IMR-90 (cell line): Measurements from ENCODE around the gene CTRB2. TPM values are rescaled to one million over a fixed set of nuclear protein-coding genes. Genes with fewer than 3 reads are reported as not detected.

ENCODE experiments used
- ATAC-seq: fragments of 200-7000 bp; cut with Tn5 transposase; 2 replicates; pipeline ENCODE4 v1.9.1; 2020; ENCODE audit warnings: low read depth, mild to moderate bottlenecking, moderate library complexity
- BruUV-seq: library from RNA; stranded (reverse); fragments of 400-500 nt; replicated peaks from 2 replicates; lab custom pipeline; 2021; lab: Mats Ljungman, UMichigan
- CTCF ChIA-PET: fragments of 300-600 bp; formaldehyde crosslinking; extraction: SDS; loops from one replicate; lab custom pipeline; 2021; ENCODE audit warnings: antibody characterized with exemption; lab: Yijun Ruan, JAX
- POLR2A ChIA-PET: fragments of 300-600 bp; sonication (Branson Sonifier 250); formaldehyde crosslinking; loops from one replicate; lab custom pipeline; 2022; ENCODE audit warnings: antibody characterized with exemption; ENCODE audit not compliant: unreplicated experiment; lab: Charles Lee
- DNase-seq: peaks from one replicate; pipeline ENCODE4 v3.0.0; 2013
- H2AFZ ChIP-seq: replicated peaks from 2 replicates; pipeline ENCODE3; 2013; ENCODE audit warnings: low read length, mild to moderate bottlenecking; ENCODE audit not compliant: poor library complexity
- H2AK5ac ChIP-seq: 2 replicates; pipeline ENCODE4 v1.6.1; 2013; ENCODE audit warnings: low read depth, low read length, inconsistent platforms
- H2AK9ac ChIP-seq: replicated peaks from 2 replicates; pipeline ENCODE3; 2013; ENCODE audit warnings: mild to moderate bottlenecking, low read depth, low read length, moderate library complexity; ENCODE audit not compliant: poor library complexity
- H2BK120ac ChIP-seq: 2 replicates; pipeline ENCODE4 v1.6.1; 2013; ENCODE audit warnings: low read depth, low read length, inconsistent platforms
- H2BK15ac ChIP-seq: 3 replicates; pipeline ENCODE4 v1.6.1; 2013; ENCODE audit warnings: low read depth, low read length, inconsistent platforms
- H2BK20ac ChIP-seq: 2 replicates; pipeline ENCODE4 v1.6.1; 2013; ENCODE audit warnings: low read depth, mild to moderate bottlenecking, inconsistent platforms, low read length, moderate library complexity
- H2BK5ac ChIP-seq: 2 replicates; pipeline ENCODE4 v1.6.1; 2013; ENCODE audit warnings: mild to moderate bottlenecking, low read depth, low read length, inconsistent platforms; ENCODE audit not compliant: poor library complexity, severe bottlenecking
- H3K14ac ChIP-seq: replicated peaks from 2 replicates; pipeline ENCODE4 v1.6.1; 2013; ENCODE audit warnings: low read depth, low read length, inconsistent platforms
- H3K18ac ChIP-seq: 2 replicates; pipeline ENCODE4 v1.6.1; 2013; ENCODE audit warnings: low read depth, low read length, control low read depth
- H3K23ac ChIP-seq: 2 replicates; pipeline ENCODE4 v1.6.1; 2013; ENCODE audit warnings: low read depth, low read length, inconsistent platforms
- H3K27ac ChIP-seq: 2 replicates; pipeline ENCODE4 v1.5.1; 2013; ENCODE audit warnings: mild to moderate bottlenecking, control low read depth, low read length; ENCODE audit not compliant: insufficient read depth
- H3K27me3 ChIP-seq: 2 replicates; pipeline ENCODE4 v1.6.1; 2013; ENCODE audit warnings: low read length; ENCODE audit not compliant: control insufficient read depth, insufficient read depth
- H3K36me3 ChIP-seq: 2 replicates; pipeline ENCODE4 v1.6.1; 2013; ENCODE audit warnings: low read length, mixed read lengths; ENCODE audit not compliant: control insufficient read depth, insufficient read depth
- H3K4ac ChIP-seq: 2 replicates; pipeline ENCODE4 v1.6.1; 2013; ENCODE audit warnings: low read depth, low read length, inconsistent platforms
- H3K4me1 ChIP-seq: 2 replicates; pipeline ENCODE4 v1.6.1; 2013; ENCODE audit warnings: low read length, mixed read lengths; ENCODE audit not compliant: control insufficient read depth, insufficient read depth
- H3K4me2 ChIP-seq: 2 replicates; pipeline ENCODE4 v1.6.1; 2013; ENCODE audit warnings: low read depth, mild to moderate bottlenecking, control low read depth, low read length, moderate library complexity
- H3K4me3 ChIP-seq: 2 replicates; pipeline ENCODE4 v1.5.1; 2013; ENCODE audit warnings: low read depth, mild to moderate bottlenecking, control low read depth, low read length, moderate library complexity; ENCODE audit not compliant: insufficient read depth
- H3K56ac ChIP-seq: 2 replicates; pipeline ENCODE4 v1.6.1; 2013; ENCODE audit warnings: low read length, inconsistent platforms; ENCODE audit not compliant: insufficient read depth; ENCODE audit errors: extremely low read depth
- H3K79me1 ChIP-seq, 2 experiments: 2 replicates each; pipeline ENCODE4 v1.6.1; 2013; ENCODE audit warnings: low read length in 2 of 2, inconsistent platforms in 1 of 2, low read depth in 1 of 2
- H3K9ac ChIP-seq: 2 replicates; pipeline ENCODE4 v1.6.1; 2013; ENCODE audit warnings: low read depth, low read length, control low read depth
- H3K9me1 ChIP-seq: 2 replicates; pipeline ENCODE4 v1.6.1; 2013; ENCODE audit warnings: low read length, inconsistent platforms; ENCODE audit not compliant: insufficient read depth
- H3K9me3 ChIP-seq: 2 replicates; pipeline ENCODE4 v1.6.1; 2013; ENCODE audit warnings: low read length; ENCODE audit not compliant: control insufficient read depth, insufficient read depth
- H4K20me1 ChIP-seq: 2 replicates; pipeline ENCODE4 v1.6.1; 2013; ENCODE audit warnings: low read length, inconsistent platforms; ENCODE audit not compliant: insufficient read depth
- H4K5ac ChIP-seq: 2 replicates; pipeline ENCODE4 v1.6.1; 2013; ENCODE audit warnings: mild to moderate bottlenecking, low read depth, low read length, control low read depth
- H4K8ac ChIP-seq, 2 experiments: 2 replicates each; pipeline ENCODE4 v1.6.1; 2013; ENCODE audit warnings: low read depth in 2 of 2, low read length in 2 of 2, control low read depth in 1 of 2, inconsistent platforms in 1 of 2
- H4K91ac ChIP-seq: 2 replicates; pipeline ENCODE4 v1.6.1; 2013; ENCODE audit warnings: low read depth, low read length, inconsistent platforms; ENCODE audit not compliant: insufficient read depth
- CTCF ChIP-seq: conservative IDR thresholded peaks from 2 replicates; pipeline ENCODE4 v1.5.1; 2012; ENCODE audit warnings: mild to moderate bottlenecking, low read depth, low read length, improper control_type of control experiment
- FOS ChIP-seq: fragments of 150-350 bp; IDR thresholded peaks from 2 replicates; pipeline ENCODE4 v1.6.1; 2016; ENCODE audit warnings: low read depth, low read length
- MXI1 ChIP-seq: IDR thresholded peaks from 2 replicates; pipeline ENCODE4 v1.6.1; 2012; ENCODE audit warnings: low read depth, mild to moderate bottlenecking, low read length, moderate library complexity, borderline replicate concordance
- POLR2A ChIP-seq: IDR thresholded peaks from 2 replicates; pipeline ENCODE4 v1.6.1; 2012; ENCODE audit warnings: mild to moderate bottlenecking, low read depth, low read length
- RAD21 ChIP-seq: IDR thresholded peaks from 2 replicates; pipeline ENCODE4 v1.6.1; 2012; ENCODE audit warnings: low read length, improper control_type of control experiment
- WGBS, 2 experiments: methylation state at CpG; one replicate each; pipeline versions ENCODE4 v1.1.5 to v1.1.7; 2013; ENCODE audit warnings: missing lambda C conversion rate in 2 of 2; ENCODE audit not compliant: insufficient read length in 1 of 2; ENCODE audit errors: extremely low coverage in 2 of 2; 5-methylcytosine and 5-hydroxymethylcytosine counted together
- dilution Hi-C: fragments of 300-500 bp; cut with HindIII; formaldehyde crosslinking; loops from one replicate; pipeline ENCODE4 v1.14.3; 2018; ENCODE audit warnings: low sequenced_read_pairs; ENCODE audit not compliant: unreplicated experiment
- in situ Hi-C: fragments of 300-500 bp; cut with MboI; formaldehyde crosslinking; loops from 3 replicates; pipeline ENCODE4 v1.14.3; 2019; ENCODE audit warnings: low sequenced_read_pairs, inconsistent platforms, mixed read lengths
- intact Hi-C: fragments of 100-400 bp; cut with micrococcal nuclease; formaldehyde crosslinking; loops from 2 replicates; pipeline ENCODE4 v1.10.0; 2022
- polyA plus RNA-seq, 3 experiments: library from polyadenylated mRNA; depleted of rRNA; stranded (reverse); fragments of >200 nt; gene quantifications; 2 replicates each; pipeline ENCODE4 v1.2.3, GENCODE V29; 2012; ENCODE audit warnings: low replicate concordance in 1 of 3
- total RNA-seq: library from RNA; depleted of rRNA; stranded (reverse); fragments of >200 nt; gene quantifications from 2 replicates; pipeline ENCODE4 v1.2.3, GENCODE V29; 2012

Gene CTRB2
- total and polyA plus RNA-seq, 2 of the 4 experiments (the other 2 are of a cell fraction): not detected

DNA sequence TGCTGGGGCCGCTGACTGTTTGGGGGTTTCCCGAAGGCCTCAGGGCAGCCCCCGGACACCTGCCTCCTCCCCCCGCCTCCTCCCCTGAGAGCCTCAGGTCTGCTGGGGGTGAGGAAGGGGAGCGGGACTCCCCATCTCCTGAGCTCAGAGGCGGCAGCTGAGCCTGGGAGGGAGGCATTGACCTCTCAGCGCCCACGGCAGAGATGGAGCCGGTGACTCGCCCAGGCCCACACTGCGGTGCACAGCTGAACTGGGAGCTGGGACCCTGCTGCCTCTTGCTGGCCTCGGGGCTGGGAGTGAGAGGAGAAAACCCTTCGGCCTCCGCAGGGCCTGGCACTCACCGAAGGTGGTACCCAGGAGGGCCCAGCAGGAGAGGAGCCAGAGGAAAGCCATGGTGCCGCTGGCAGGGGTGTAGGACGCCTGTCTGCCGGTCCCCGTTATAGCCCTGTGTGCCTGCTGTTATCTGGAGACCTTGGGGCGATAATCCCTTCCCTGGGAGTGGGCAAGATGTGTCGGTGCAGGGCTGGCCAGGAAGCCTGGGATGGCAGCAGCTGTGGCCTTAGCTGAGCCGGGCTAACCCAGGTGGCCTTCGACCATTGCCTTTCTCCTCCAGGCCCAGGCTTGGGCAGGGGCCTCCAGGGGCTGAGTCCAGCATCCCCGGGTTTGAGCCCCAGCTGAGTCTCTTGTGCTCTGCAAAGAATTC is at the start of gene CTRB2 (continued):
- TF ChIP-seq MXI1: no peak
- TF ChIP-seq FOS: no peak

GRCh38 chr16:75256059-75256571 is 49.2 kb upstream of the CTRB2 start:
- no TSS peak for BruUV-seq
- peak overlapping the region; percentile 35; the same call in 1 of the 2 replicates for H3K4me2 ChIP-seq
- ChIA-PET POLR2A (no interaction called here), CTCF (interaction anchor here (0.6 kb wide), 1 partner anchor 474 kb away, joined by 3 read pairs; no protein-coding TSS in a partner anchor)
- peak overlapping the region; percentile 85 for H2AK9ac ChIP-seq
- no peak overlapping the region for H3K56ac ChIP-seq
- H2BK15ac ChIP-seq: no peak overlapping the region
- peaks cover 34% of the 10 kb centered on the region for H3K9me1 ChIP-seq
- no peak overlapping the region for H3K23ac ChIP-seq
- peaks cover 67% of the 10 kb centered on the region for H3K4me1 ChIP-seq
- 0 out of 2 replicates have a peak overlapping the region, but pooled peaks have one; percentile 26 for H2BK120ac ChIP-seq
- H2BK5ac ChIP-seq: peak overlapping the region; percentile 72
- TF ChIP-seq RAD21: peak; percentile 10; the same call in 1 of the 2 replicates
- TF ChIP-seq POLR2A: no peak
- TF ChIP-seq CTCF: peak; percentile 26
- peaks cover 80% of the 10 kb centered on the region for H4K20me1 ChIP-seq
- intact Hi-C loops: no loop called here
- no peaks in the 10 kb centered on the region for H3K27me3 ChIP-seq
- H4K91ac ChIP-seq: no peak overlapping the region
- ATAC-seq (no peak), DNase-seq (no peak)
- peak overlapping the region; percentile 9 for H2AFZ ChIP-seq
- dilution Hi-C loops: no loop called here
- peak overlapping the region; percentile 76 for H3K27ac ChIP-seq
- no peak overlapping the region for H2BK20ac ChIP-seq
- H3K4me3 ChIP-seq: no peak overlapping the region
- 0 out of 2 replicates have a peak, but pooled peaks cover 5% of the 10 kb centered on the region for H3K36me3 ChIP-seq
- H4K8ac ChIP-seq: peak overlapping the region in 1 of 2 experiments; percentile 31; a peak in 1 of 4 replicates
- H3K9ac ChIP-seq: 0 out of 2 replicates have a peak overlapping the region, but pooled peaks have one; percentile 23
- no peaks in the 10 kb centered on the region for H3K9me3 ChIP-seq
- H4K5ac ChIP-seq: no peak overlapping the region
- no CpG with 5 or more reads among the region's 12 CpGs for WGBS, 2 experiments
- peak overlapping the region; percentile 39; the same call in 1 of the 2 replicates for H3K14ac ChIP-seq
- H3K4ac ChIP-seq: peak overlapping the region; percentile 46
- H3K79me1 ChIP-seq: peaks cover 0 to 76% of the 10 kb centered on the region in 2 experiments; a peak in 3 of 4 replicates
- no peak overlapping the region; the same call in 1 of the 2 replicates for H3K18ac ChIP-seq
- H2AK5ac ChIP-seq: peak overlapping the region; percentile 92
- in situ Hi-C loops: no loop called here
